Left lung (tissue), 10 donors: Measurements from ENCODE around the gene SYTL3. TPM values are rescaled to one million over a fixed set of nuclear protein-coding genes. Genes with fewer than 3 reads are reported as not detected.

Source experiments
- ATAC-seq: fragments of 200-7000 bp; cut with Tn5 transposase; one replicate; pipeline ENCODE4 v1.9.1; 2020; ENCODE audit warnings: moderate library complexity
- DNase-seq, 4 donors: peaks; one replicate each; pipeline ENCODE4 v3.0.0-alpha.2; 2013 to 2020
- H3K27ac ChIP-seq, 2 donors: fragments of 200-600 bp; sonication (generic) in 1 of 2; one replicate each; pipeline versions ENCODE4 v1.5.0 to v1.8.0; 2020 to 2021
- H3K27me3 ChIP-seq, 2 donors: fragments of 200-600 bp; sonication (generic) in 1 of 2; one replicate each; pipeline versions ENCODE4 v1.5.0 to v1.8.0; 2020 to 2021
- H3K36me3 ChIP-seq, 2 donors: fragments of 200-600 bp; sonication (generic) in 1 of 2; one replicate each; pipeline versions ENCODE4 v1.5.0 to v1.8.0; 2020 to 2021
- H3K4me1 ChIP-seq, 2 donors: fragments of 200-600 bp; one replicate each; pipeline ENCODE4 v1.8.0; 2021
- H3K4me3 ChIP-seq, 2 donors: fragments of 200-600 bp; sonication (generic) in 1 of 2; one replicate each; pipeline versions ENCODE4 v1.5.0 to v1.8.0; 2020 to 2021; ENCODE audit warnings: mild to moderate bottlenecking in 1 of 2
- H3K9me3 ChIP-seq, 2 donors: fragments of 200-600 bp; sonication (generic) in 1 of 2; one replicate each; pipeline versions ENCODE4 v1.5.0 to v1.8.0; 2020 to 2021
- CTCF ChIP-seq, 2 donors: fragments of 200-600 bp; sonication (generic) in 1 of 2; IDR thresholded peaks; one replicate each; pipeline versions ENCODE4 v1.5.0 to v1.8.0; 2021; ENCODE audit warnings: antibody characterized with exemption in 2 of 2
- intact Hi-C, 2 donors: fragments of 100-400 bp; cut with DNase I; formaldehyde crosslinking; loops; one replicate each; pipeline versions ENCODE4 v1.11.2 to v1.14.2; 2022
- polyA plus RNA-seq, 6 donors: library from polyadenylated mRNA; unstranded; fragments of 120-200 nt; gene quantifications; one replicate each; pipeline ENCODE4 v1.2.1, GENCODE V29; 2013; ENCODE audit not compliant: insufficient read length in 6 of 6
- total RNA-seq, 2 donors: library from RNA; stranded (reverse); fragmentation: NEBNext Ultra II Directional; extraction: Animal tissue kit (Norgen Biotek cat#: 25700); gene quantifications; one replicate each; pipeline ENCODE4 v1.2.1, GENCODE V29; 2021
- donor health status: DM: no; HTN: yes; CAD: no.
- donor health status: DM: no; HTN: no; CAD: no.

SYTL3 gene
- total and polyA plus RNA-seq, 8 donors = 6.5 to 10.3 (median 8.3) TPM

- Histone ChIP-seq H3K27ac (no peak overlapping the region), H3K4me3 (no peak overlapping the region), H3K27me3 (no peaks in the 10 kb centered on the region), H3K4me1 (no peaks in the 10 kb centered on the region), H3K9me3 (no peaks in the 10 kb centered on the region), H3K36me3 (peaks cover 0 to 46% of the 10 kb centered on the region in 2 donors)
- TF ChIP-seq CTCF (IDR thresholded peaks at IDR 0.05) = no peak
- intact Hi-C loops = no loop called here
- DNase-seq (peak in 1 of 4 donors; percentile 22), ATAC-seq (peak; percentile 53)
Measured at GRCh38 chr6:158619922-158620801, 29.7 kb upstream of the SYTL3 start.

GRCh38 chr6:158620963-158621693 lies 28.7 kb upstream of the SYTL3 start:
- Histone ChIP-seq H3K27ac (no peak overlapping the region), H3K4me1 (no peaks in the 10 kb centered on the region), H3K36me3 (peaks cover 0 to 55% of the 10 kb centered on the region in 2 donors), H3K9me3 (no peaks in the 10 kb centered on the region), H3K4me3 (no peak overlapping the region), H3K27me3 (no peaks in the 10 kb centered on the region)
- ATAC-seq (no peak), DNase-seq (peak in 1 of 4 donors; percentile 24)
- intact Hi-C loops = no loop called here
- no peak for TF ChIP-seq CTCF (IDR thresholded peaks at IDR 0.05)

GRCh38 chr6:158621694-158622544 lies 27.9 kb upstream of the SYTL3 start:
- Histone ChIP-seq H3K27me3 (no peaks in the 10 kb centered on the region), H3K4me3 (no peak overlapping the region), H3K4me1 (no peaks in the 10 kb centered on the region), H3K36me3 (peaks cover 0 to 63% of the 10 kb centered on the region in 2 donors), H3K9me3 (no peaks in the 10 kb centered on the region), H3K27ac (no peak overlapping the region)
- TF ChIP-seq CTCF (IDR thresholded peaks at IDR 0.05) = no peak
- intact Hi-C loops = no loop called here
- DNase-seq (peak in 1 of 4 donors; percentile 26), ATAC-seq (no peak)

- Histone ChIP-seq H3K4me3 (no peak overlapping the region), H3K9me3 (no peaks in the 10 kb centered on the region), H3K4me1 (no peaks in the 10 kb centered on the region), H3K36me3 (peaks cover 0 to 71% of the 10 kb centered on the region in 2 donors), H3K27ac (no peak overlapping the region), H3K27me3 (no peaks in the 10 kb centered on the region)
- intact Hi-C loops = no loop called here
- no peak for TF ChIP-seq CTCF (IDR thresholded peaks at IDR 0.05)
- peak in 3 of 4 donors; percentile 19 to 55 (median 22) for DNase-seq
- ATAC-seq = no peak
Measured at GRCh38 chr6:158622545-158623190, 27.2 kb upstream of the SYTL3 start.
